MG63 (cell line): Measurements from ENCODE around the gene RAP1GDS1. TPM values are rescaled to one million over a fixed set of nuclear protein-coding genes. Genes with fewer than 3 reads are reported as not detected.
A peak's percentile ranks its signal among the peaks of the same experiment; 100 is the strongest.
"Not testable (repeated sequence)": the region's sequence is repeated elsewhere in the genome, so short reads cannot be mapped to it uniquely, and the experiment has no call there.

Experiments
- DNase-seq: peaks from one replicate; pipeline ENCODE4 v3.0.0-alpha.2; 2020
- H3K27me3 ChIP-seq: fragments of 250-450 bp; sonication (Bioruptor Pico); 2 replicates; pipeline ENCODE4 v1.5.1; 2020; ENCODE audit warnings: mild to moderate bottlenecking, moderate library complexity
- H3K36me3 ChIP-seq: fragments of 250-450 bp; sonication (Bioruptor Pico); 2 replicates; pipeline ENCODE4 v1.5.1; 2020; ENCODE audit warnings: mild to moderate bottlenecking, moderate library complexity
- H3K4me3 ChIP-seq: fragments of 250-450 bp; sonication (Bioruptor Pico); 2 replicates; pipeline ENCODE4 v1.5.1; 2020; ENCODE audit warnings: mild to moderate bottlenecking, moderate library complexity
- H3K9me3 ChIP-seq: fragments of 250-450 bp; sonication (Bioruptor Pico); 2 replicates; pipeline ENCODE4 v1.5.1; 2020; ENCODE audit warnings: mild to moderate bottlenecking, moderate library complexity
- total RNA-seq: library from RNA; depleted of rRNA; stranded (reverse); fragments of >200 nt; shearing (Covaris generic); gene quantifications from 2 replicates; pipeline ENCODE4 v1.2.3, GENCODE V29; 2014; ENCODE audit warnings: low replicate concordance

RAP1GDS1 gene
- total RNA-seq, 1 experiment from 2014 or later = 59.4 TPM

GRCh38 chr4:98444371-98444770 lies 183.2 kb downstream of the RAP1GDS1 start:
- H3K4me3 ChIP-seq = no peak overlapping the region
- no peak for DNase-seq
- no peaks in the 10 kb centered on the region for H3K9me3 ChIP-seq
- peaks cover 10% of the 10 kb centered on the region for H3K36me3 ChIP-seq
- no peaks in the 10 kb centered on the region for H3K27me3 ChIP-seq

- H3K27me3 ChIP-seq = no peaks in the 10 kb centered on the region
- H3K9me3 ChIP-seq = no peaks in the 10 kb centered on the region
- H3K36me3 ChIP-seq = peaks cover 6% of the 10 kb centered on the region
- no peak for DNase-seq
- no peak overlapping the region for H3K4me3 ChIP-seq
These were observed 185.6 kb downstream of the RAP1GDS1 start for GRCh38 chr4:98446499-98447375.

GRCh38 chr4:98447648-98448047 lies 186.5 kb downstream of the RAP1GDS1 start:
- no peak overlapping the region for H3K4me3 ChIP-seq
- DNase-seq = no peak
- no peaks in the 10 kb centered on the region; the same call in 1 of the 2 replicates for H3K36me3 ChIP-seq
- H3K27me3 ChIP-seq = no peaks in the 10 kb centered on the region
- H3K9me3 ChIP-seq = no peaks in the 10 kb centered on the region

GRCh38 chr4:98448908-98449307 lies 187.7 kb downstream of the RAP1GDS1 start:
- Histone ChIP-seq H3K9me3 (no peaks in the 10 kb centered on the region), H3K36me3 (no peaks in the 10 kb centered on the region), H3K27me3 (no peaks in the 10 kb centered on the region), H3K4me3 (no peak overlapping the region)
- no peak for DNase-seq

- Histone ChIP-seq H3K4me3 (no peak overlapping the region), H3K9me3 (no peaks in the 10 kb centered on the region), H3K27me3 (no peaks in the 10 kb centered on the region), H3K36me3 (no peaks in the 10 kb centered on the region)
- no peak for DNase-seq
These were observed 190.9 kb downstream of the RAP1GDS1 start for GRCh38 chr4:98452091-98452490.

- H3K36me3 ChIP-seq, DNase-seq, H3K27me3 ChIP-seq, H3K4me3 ChIP-seq, H3K9me3 ChIP-seq: not testable (repeated sequence)
These were observed 196.2 kb downstream of the RAP1GDS1 start for GRCh38 chr4:98457422-98457821.

GRCh38 chr4:98461121-98461865 lies 200.1 kb downstream of the RAP1GDS1 start:
- not testable (repeated sequence) for H3K4me3 ChIP-seq, H3K9me3 ChIP-seq, H3K36me3 ChIP-seq, DNase-seq, H3K27me3 ChIP-seq

GRCh38 chr4:98462487-98462886 lies 201.3 kb downstream of the RAP1GDS1 start:
- no peak overlapping the region for H3K4me3 ChIP-seq
- no peak for DNase-seq
- no peaks in the 10 kb centered on the region for H3K36me3 ChIP-seq
- no peaks in the 10 kb centered on the region for H3K9me3 ChIP-seq
- no peaks in the 10 kb centered on the region for H3K27me3 ChIP-seq

- no peak for DNase-seq
- H3K9me3 ChIP-seq = no peaks in the 10 kb centered on the region
- no peak overlapping the region for H3K4me3 ChIP-seq
These were observed 205.8 kb downstream of the RAP1GDS1 start for GRCh38 chr4:98466868-98467599.

GRCh38 chr4:98467627-98468072 lies 206.5 kb downstream of the RAP1GDS1 start:
- peak; percentile 59 for DNase-seq
- Histone ChIP-seq H3K36me3 (no peaks in the 10 kb centered on the region), H3K9me3 (no peaks in the 10 kb centered on the region), H3K27me3 (no peaks in the 10 kb centered on the region), H3K4me3 (peak overlapping the region; percentile 22; the same call in 1 of the 2 replicates)

More at GRCh38 chr4:98466868-98467599, 205.8 kb downstream of the RAP1GDS1 start:
- Histone ChIP-seq H3K27me3 (no peaks in the 10 kb centered on the region), H3K36me3 (no peaks in the 10 kb centered on the region)

GRCh38 chr4:98468709-98469108 lies 207.5 kb downstream of the RAP1GDS1 start:
- Histone ChIP-seq H3K36me3 (no peaks in the 10 kb centered on the region), H3K27me3 (no peaks in the 10 kb centered on the region), H3K9me3 (no peaks in the 10 kb centered on the region), H3K4me3 (no peak overlapping the region)
- peak; percentile 38 for DNase-seq

- DNase-seq = no peak
- Histone ChIP-seq H3K9me3 (no peaks in the 10 kb centered on the region), H3K27me3 (no peaks in the 10 kb centered on the region), H3K36me3 (no peaks in the 10 kb centered on the region; the same call in 1 of the 2 replicates), H3K4me3 (no peak overlapping the region)
These were observed 208.6 kb downstream of the RAP1GDS1 start for GRCh38 chr4:98469771-98470170.

GRCh38 chr4:98470366-98470765 lies 209.2 kb downstream of the RAP1GDS1 start:
- Histone ChIP-seq H3K27me3 (no peaks in the 10 kb centered on the region), H3K4me3 (no peak overlapping the region), H3K36me3 (peaks cover 4% of the 10 kb centered on the region; the same call in 1 of the 2 replicates), H3K9me3 (no peaks in the 10 kb centered on the region)
- DNase-seq = no peak

GRCh38 chr4:98470831-98471230 lies 209.6 kb downstream of the RAP1GDS1 start:
- H3K36me3 ChIP-seq = peaks cover 4% of the 10 kb centered on the region; the same call in 1 of the 2 replicates
- DNase-seq = no peak
- no peak overlapping the region for H3K4me3 ChIP-seq
- no peaks in the 10 kb centered on the region for H3K9me3 ChIP-seq
- no peaks in the 10 kb centered on the region for H3K27me3 ChIP-seq

GRCh38 chr4:98473046-98473445 lies 211.9 kb downstream of the RAP1GDS1 start:
- no peak for DNase-seq
- H3K36me3 ChIP-seq = peaks cover 4% of the 10 kb centered on the region; the same call in 1 of the 2 replicates
- H3K9me3 ChIP-seq = no peaks in the 10 kb centered on the region
- H3K4me3 ChIP-seq = no peak overlapping the region
- H3K27me3 ChIP-seq = no peaks in the 10 kb centered on the region

- DNase-seq = peak; percentile 71
- no peaks in the 10 kb centered on the region for H3K9me3 ChIP-seq
- peaks cover 4% of the 10 kb centered on the region; the same call in 1 of the 2 replicates for H3K36me3 ChIP-seq
- H3K4me3 ChIP-seq = no peak overlapping the region
- H3K27me3 ChIP-seq = no peaks in the 10 kb centered on the region
These were observed 213.2 kb downstream of the RAP1GDS1 start for GRCh38 chr4:98474408-98474844.

- Histone ChIP-seq H3K4me3 (no peak overlapping the region), H3K27me3 (no peaks in the 10 kb centered on the region), H3K36me3 (peaks cover 7% of the 10 kb centered on the region), H3K9me3 (no peaks in the 10 kb centered on the region)
- DNase-seq = no peak
These were observed 215.7 kb downstream of the RAP1GDS1 start for GRCh38 chr4:98476891-98477290.
